WTC11 (cell line): Measurements from ENCODE around the gene SLC23A2. TPM values are rescaled to one million over a fixed set of nuclear protein-coding genes. Genes with fewer than 3 reads are reported as not detected.

Experiments
- ATAC-seq: fragments of 200-7000 bp; cut with Tn5 transposase; 2 replicates; pipeline ENCODE4 v1.10.0; 2021; ENCODE audit warnings: mild to moderate bottlenecking, moderate library complexity
- CTCF ChIA-PET: fragments of 300-600 bp; sonication (Branson Sonifier 250); formaldehyde crosslinking; loops from one replicate; lab custom pipeline; 2021; ENCODE audit warnings: antibody characterized with exemption; lab: Charles Lee
- POLR2A ChIA-PET: fragments of 350-600 bp; sonication (Branson Sonifier 250); formaldehyde crosslinking; loops from one replicate; lab custom pipeline; 2021; ENCODE audit warnings: antibody characterized with exemption; lab: Charles Lee
- DNase-seq: peaks from one replicate; pipeline ENCODE4 v3.0.0; 2021; ENCODE audit warnings: low spot score
- H3K27ac Mint-ChIP-seq: 2 replicates; pipeline ENCODE4 v1.8.0; 2021; ENCODE audit warnings: mixed read lengths
- H3K27me3 Mint-ChIP-seq: 2 replicates; pipeline ENCODE4 v1.8.0; 2021; ENCODE audit warnings: low read depth, mild to moderate bottlenecking, moderate library complexity, mixed read lengths
- H3K36me3 Mint-ChIP-seq: 2 replicates; pipeline ENCODE4 v1.8.0; 2021; ENCODE audit warnings: mixed read lengths
- H3K4me1 Mint-ChIP-seq: 2 replicates; pipeline ENCODE4 v1.8.0; 2022; ENCODE audit warnings: mixed read lengths
- H3K4me3 Mint-ChIP-seq: 2 replicates; pipeline ENCODE4 v1.8.0; 2021; ENCODE audit warnings: mild to moderate bottlenecking, moderate library complexity, mixed read lengths
- H3K9me3 Mint-ChIP-seq: 2 replicates; pipeline ENCODE4 v1.8.0; 2021; ENCODE audit warnings: mixed read lengths
- AFF4 ChIP-seq: sonication (generic); formaldehyde crosslinking; IDR thresholded peaks from 2 replicates; pipeline ENCODE4 v1.8.1; 2023; ENCODE audit warnings: mild to moderate bottlenecking, missing genetic modification reagents, borderline replicate concordance
- ATF6 ChIP-seq: sonication (generic); formaldehyde crosslinking; IDR thresholded peaks from 2 replicates; pipeline ENCODE4 v1.8.1; 2023; ENCODE audit warnings: mild to moderate bottlenecking, missing genetic modification reagents
- CDX4 ChIP-seq: fragments of 250-450 bp; sonication (Bioruptor Pico); IDR thresholded peaks from 2 replicates; pipeline ENCODE4 v1.9.0; 2021; ENCODE audit warnings: moderate library complexity, mild to moderate bottlenecking, inconsistent platforms, borderline replicate concordance
- CREB1 ChIP-seq: sonication (generic); formaldehyde crosslinking; IDR thresholded peaks from 2 replicates; pipeline ENCODE4 v1.8.0; 2023; ENCODE audit warnings: mild to moderate bottlenecking, missing genetic modification reagents
- CTCF ChIP-seq: fragments of 200-600 bp; IDR thresholded peaks from 2 replicates; pipeline ENCODE4 v1.8.0; 2022; ENCODE audit warnings: antibody characterized with exemption
- E2F1 ChIP-seq: sonication (generic); formaldehyde crosslinking; IDR thresholded peaks from 2 replicates; pipeline ENCODE4 v1.8.0; 2022; ENCODE audit warnings: mild to moderate bottlenecking, missing genetic modification reagents
- E2F4 ChIP-seq: sonication (generic); formaldehyde crosslinking; IDR thresholded peaks from 2 replicates; pipeline ENCODE4 v1.8.1; 2022; ENCODE audit warnings: low read depth, mild to moderate bottlenecking, moderate library complexity, missing genetic modification reagents, borderline replicate concordance
- ESRRA ChIP-seq: sonication (generic); formaldehyde crosslinking; IDR thresholded peaks from 2 replicates; pipeline ENCODE4 v1.8.1; 2022; ENCODE audit warnings: mild to moderate bottlenecking, missing genetic modification reagents, borderline replicate concordance
- ETV6 ChIP-seq: sonication (generic); formaldehyde crosslinking; IDR thresholded peaks from 2 replicates; pipeline ENCODE4 v1.8.1; 2022; ENCODE audit warnings: mild to moderate bottlenecking, missing genetic modification reagents
- FOXP1 ChIP-seq: sonication (generic); formaldehyde crosslinking; IDR thresholded peaks from 2 replicates; pipeline ENCODE4 v1.8.0; 2022; ENCODE audit warnings: missing genetic modification reagents, mild to moderate bottlenecking, moderate library complexity, borderline replicate concordance
- GTF2I ChIP-seq: fragments of 250-450 bp; sonication (Bioruptor Pico); conservative IDR thresholded peaks from 2 replicates; pipeline ENCODE4 v1.4.0; 2021; ENCODE audit warnings: mild to moderate bottlenecking
- MYBL2 ChIP-seq: sonication (generic); formaldehyde crosslinking; IDR thresholded peaks from 2 replicates; pipeline ENCODE4 v1.8.1; 2023; ENCODE audit warnings: mild to moderate bottlenecking, moderate library complexity, missing genetic modification reagents
- NFYB ChIP-seq: sonication (generic); formaldehyde crosslinking; conservative IDR thresholded peaks from 2 replicates; pipeline ENCODE4 v1.8.0; 2022; ENCODE audit warnings: low read depth, missing genetic modification reagents
- NR1H2 ChIP-seq: sonication (generic); formaldehyde crosslinking; IDR thresholded peaks from 2 replicates; pipeline ENCODE4 v1.9.0; 2021; ENCODE audit warnings: mild to moderate bottlenecking, moderate library complexity, missing genetic modification reagents
- PRDM15 ChIP-seq: sonication (generic); formaldehyde crosslinking; IDR thresholded peaks from 2 replicates; pipeline ENCODE4 v1.8.0; 2022; ENCODE audit warnings: missing genetic modification reagents
- TCF7 ChIP-seq: sonication (generic); formaldehyde crosslinking; IDR thresholded peaks from 2 replicates; pipeline ENCODE4 v1.8.0; 2022; ENCODE audit warnings: mild to moderate bottlenecking, low read depth, missing genetic modification reagents, moderate library complexity
- TP53 ChIP-seq: sonication (generic); formaldehyde crosslinking; IDR thresholded peaks from 2 replicates; pipeline ENCODE4 v1.8.1; 2023; ENCODE audit warnings: mild to moderate bottlenecking, missing genetic modification reagents
- ZNF317 ChIP-seq: sonication (generic); formaldehyde crosslinking; IDR thresholded peaks from 2 replicates; pipeline ENCODE4 v1.8.1; 2023; ENCODE audit warnings: low read depth, mild to moderate bottlenecking, moderate library complexity, missing genetic modification reagents, borderline replicate concordance
- ZSCAN18 ChIP-seq: fragments of 250-450 bp; sonication (Bioruptor Pico); IDR thresholded peaks from 2 replicates; pipeline ENCODE4 v2.1.2; 2022; ENCODE audit warnings: mild to moderate bottlenecking, moderate library complexity
- total RNA-seq: library from RNA; stranded (reverse); gene quantifications from 3 replicates; pipeline ENCODE4 v1.2.3, GENCODE V29; 2021

The SLC23A2 gene
- total RNA-seq, 1 experiment from 2014 or later, result 14.5 TPM

GRCh38 chr20:4833074-4833728, 168.1 kb downstream of the SLC23A2 start:
- Mint-ChIP-seq H3K27ac (no peak overlapping the region), H3K27me3 (no peaks in the 10 kb centered on the region; the same call in 1 of the 2 replicates), H3K9me3 (peaks cover 7% of the 10 kb centered on the region), H3K36me3 (no peaks in the 10 kb centered on the region), H3K4me3 (no peak overlapping the region), H3K4me1 (peaks cover 3% of the 10 kb centered on the region)
- TF ChIP-seq TP53 (no peak), GTF2I (CRISPR knock-in tag) (no peak), ETV6 (CRISPR knock-in tag) (no peak), CREB1 (no peak), TCF7 (no peak), CTCF (no peak), ZNF317 (CRISPR knock-in tag) (no peak), NFYB (CRISPR knock-in tag) (no peak), NR1H2 (CRISPR knock-in tag) (no peak), FOXP1 (CRISPR knock-in tag) (no peak)
- ATAC-seq, result no peak
- POLR2A ChIA-PET, result no interaction called here
- CTCF ChIA-PET, result no interaction called here
- no peak for DNase-seq

- no peaks in the 10 kb centered on the region for H3K36me3 Mint-ChIP-seq
- ATAC-seq, result no peak
- no peak overlapping the region for H3K27ac Mint-ChIP-seq
- peaks cover 3% of the 10 kb centered on the region for H3K4me1 Mint-ChIP-seq
- H3K4me3 Mint-ChIP-seq, result no peak overlapping the region
- no peaks in the 10 kb centered on the region for H3K27me3 Mint-ChIP-seq
- ChIA-PET CTCF (no interaction called here), POLR2A (no interaction called here)
- DNase-seq, result no peak
- TF ChIP-seq MYBL2, result no peak
- TF ChIP-seq E2F1 (CRISPR knock-in tag), result no peak
- TF ChIP-seq AFF4 (CRISPR knock-in tag), result no peak
- no peak for TF ChIP-seq ZSCAN18 (CRISPR knock-in tag)
- TF ChIP-seq E2F4 (CRISPR knock-in tag), result no peak
- no peak for TF ChIP-seq ESRRA (CRISPR knock-in tag)
- no peak for TF ChIP-seq PRDM15 (CRISPR knock-in tag)
- no peak for TF ChIP-seq CDX4 (CRISPR knock-in tag)
- TF ChIP-seq ATF6, result no peak
- peaks cover 3% of the 10 kb centered on the region; the same call in 1 of the 2 replicates for H3K9me3 Mint-ChIP-seq
Measured at GRCh38 chr20:4832469-4832868, 168.8 kb downstream of the SLC23A2 start.
